CD4-positive, alpha-beta T cell treated with Interleukin-15 for 1 hour (primary cell): ENCODE results near the gene TADA1.
A peak's percentile ranks its signal among the peaks of the same experiment; 100 is the strongest.

Experiments
- DNase-seq: peaks from one replicate; pipeline ENCODE4 v3.0.0-alpha.2; 2020

The TADA1 gene, protein sequence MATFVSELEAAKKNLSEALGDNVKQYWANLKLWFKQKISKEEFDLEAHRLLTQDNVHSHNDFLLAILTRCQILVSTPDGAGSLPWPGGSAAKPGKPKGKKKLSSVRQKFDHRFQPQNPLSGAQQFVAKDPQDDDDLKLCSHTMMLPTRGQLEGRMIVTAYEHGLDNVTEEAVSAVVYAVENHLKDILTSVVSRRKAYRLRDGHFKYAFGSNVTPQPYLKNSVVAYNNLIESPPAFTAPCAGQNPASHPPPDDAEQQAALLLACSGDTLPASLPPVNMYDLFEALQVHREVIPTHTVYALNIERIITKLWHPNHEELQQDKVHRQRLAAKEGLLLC

DNA sequence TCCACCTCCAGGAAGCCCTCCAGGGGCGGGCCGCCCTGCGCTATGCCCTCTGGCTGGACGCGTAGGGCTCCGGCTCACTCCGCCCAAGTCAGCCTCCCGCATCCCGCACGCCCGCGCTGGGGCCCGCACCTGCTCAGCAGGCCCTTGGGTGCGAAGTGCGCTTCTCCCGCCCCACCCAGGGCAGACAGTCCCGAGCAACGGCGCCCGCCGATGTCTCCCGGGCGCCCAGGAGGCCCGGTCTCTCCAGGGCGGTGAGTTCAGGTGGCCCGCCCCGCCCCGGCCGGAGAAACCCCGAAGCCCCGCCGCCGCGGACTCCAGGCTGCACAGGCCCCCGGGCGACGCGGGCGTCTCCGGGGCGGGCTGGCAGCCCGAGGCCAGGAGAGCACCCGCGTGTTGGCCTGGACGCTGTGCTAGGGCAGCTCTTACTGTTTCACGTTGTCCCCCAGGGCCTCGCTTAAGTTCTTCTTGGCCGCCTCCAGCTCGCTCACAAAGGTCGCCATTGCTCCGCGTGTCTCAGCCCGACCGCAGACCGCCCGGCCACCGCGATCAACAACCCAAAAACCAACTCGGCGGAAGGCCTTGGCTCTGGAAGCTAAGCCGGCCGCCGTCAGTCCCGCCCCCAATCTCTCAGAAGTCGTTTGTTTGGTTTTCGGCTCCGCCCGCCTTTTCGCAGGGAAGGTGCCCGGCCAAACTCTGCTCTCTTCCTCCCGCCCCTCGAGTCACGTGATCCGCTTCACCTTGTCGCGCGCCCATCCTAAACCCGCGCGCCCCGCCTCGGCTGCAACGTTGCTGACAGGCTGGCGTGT, at the start of gene TADA1:
TADA1 (minus strand) TSS at position 531 of the 806 bp plus-strand sequence; CDS start at position 500, 31 bp downstream.
- peak; percentile 97 for DNase-seq

DNA sequence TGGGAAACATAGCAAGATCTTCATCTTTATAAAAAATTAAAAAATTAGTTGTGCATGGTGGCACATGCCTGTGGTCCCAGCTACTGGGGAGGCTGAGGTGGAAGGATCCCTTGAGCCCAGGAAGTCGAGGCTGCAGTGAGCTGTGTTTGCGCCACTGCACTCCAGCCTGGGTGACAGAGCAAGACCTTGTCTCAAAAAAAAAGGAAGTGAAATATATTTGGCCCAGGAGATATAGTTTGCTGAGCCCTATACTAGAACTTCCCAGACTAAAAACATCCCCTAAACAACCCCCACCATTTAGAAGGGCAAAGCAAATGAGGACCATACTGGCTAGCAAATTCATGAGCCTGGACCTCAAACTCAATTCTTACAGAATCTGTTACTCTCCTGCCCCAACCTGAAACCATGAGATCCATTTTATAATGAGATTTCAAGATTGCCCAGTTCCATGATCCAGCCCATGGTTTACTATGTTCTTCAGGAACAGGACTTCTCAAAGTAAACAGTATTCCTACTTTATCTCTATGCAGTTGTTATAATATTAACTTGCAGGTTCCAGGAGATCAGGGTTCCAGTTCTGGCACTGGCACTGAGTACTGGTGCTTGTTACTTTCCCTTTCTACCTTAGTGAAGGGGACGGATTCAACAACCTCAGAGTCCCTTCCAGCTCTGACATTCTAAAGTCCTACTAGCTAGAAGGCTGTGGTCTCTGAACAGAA, 48.9 kb upstream of the TADA1 start:
- peak; percentile 20 for DNase-seq

DNA sequence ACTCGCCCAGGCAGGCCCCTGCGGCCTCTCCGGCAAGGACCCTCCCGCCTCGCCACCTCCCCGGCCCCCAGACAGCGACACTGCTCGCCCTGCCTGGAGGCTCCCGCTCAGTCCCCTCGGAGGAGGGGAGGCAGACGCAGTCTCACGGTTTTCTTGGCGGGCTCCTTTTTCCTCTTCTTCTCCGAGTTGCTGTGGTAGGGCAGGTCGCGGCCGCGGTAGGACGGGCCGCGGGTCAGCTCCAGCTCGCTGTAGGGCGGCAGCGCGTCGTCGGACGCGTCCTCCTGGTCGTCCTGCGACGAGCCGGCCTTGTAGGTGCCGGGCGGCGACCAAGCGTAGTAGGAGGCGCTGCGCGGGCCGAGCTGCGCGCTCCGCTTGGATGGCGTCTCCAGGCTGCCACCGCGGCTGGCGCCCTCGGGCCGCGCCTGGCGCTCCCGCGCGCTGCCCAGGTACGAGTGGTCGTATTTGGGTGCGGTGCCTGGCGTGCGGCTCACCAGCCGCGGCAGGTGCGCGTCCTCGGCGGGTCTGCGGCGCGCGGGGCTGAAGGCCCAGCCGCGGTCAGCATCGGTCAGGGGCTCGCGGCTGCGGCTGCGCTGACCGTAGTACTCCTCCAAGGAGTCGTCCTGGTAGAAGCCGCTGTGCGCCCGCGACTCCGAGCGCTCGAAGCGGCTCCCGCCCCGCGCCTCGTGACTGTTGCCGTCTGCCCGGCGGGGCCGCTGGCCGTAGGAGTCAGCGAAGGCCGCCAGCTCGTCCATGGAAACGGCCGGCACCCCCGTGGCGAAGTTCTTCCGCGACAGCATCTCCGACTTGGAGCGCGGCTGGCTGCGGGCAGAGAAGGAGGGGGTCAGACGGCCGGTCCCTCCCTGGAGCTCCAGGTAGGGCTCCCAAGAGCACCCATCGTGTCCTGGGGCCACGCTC, 44.8 kb upstream of the TADA1 start:
- no peak for DNase-seq

DNA sequence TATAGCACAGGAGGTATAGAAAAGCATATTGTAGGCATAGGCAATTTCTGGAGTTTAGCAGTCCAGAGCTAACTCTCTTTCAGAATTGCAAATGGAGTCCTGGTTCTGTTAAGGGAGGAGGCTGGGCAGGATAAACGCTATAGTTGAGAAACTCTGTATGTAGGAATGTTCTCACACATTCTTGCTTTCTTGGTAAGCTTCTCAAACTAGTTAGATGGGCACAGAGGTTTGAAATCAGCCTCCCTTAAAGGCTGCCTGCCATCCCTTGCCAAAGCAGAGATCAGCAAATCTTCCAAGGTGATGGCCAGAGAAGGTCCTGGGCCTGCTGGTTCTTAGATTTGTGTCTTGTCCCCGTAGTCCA, 42.9 kb upstream of the TADA1 start:
- DNase-seq: no peak

DNA sequence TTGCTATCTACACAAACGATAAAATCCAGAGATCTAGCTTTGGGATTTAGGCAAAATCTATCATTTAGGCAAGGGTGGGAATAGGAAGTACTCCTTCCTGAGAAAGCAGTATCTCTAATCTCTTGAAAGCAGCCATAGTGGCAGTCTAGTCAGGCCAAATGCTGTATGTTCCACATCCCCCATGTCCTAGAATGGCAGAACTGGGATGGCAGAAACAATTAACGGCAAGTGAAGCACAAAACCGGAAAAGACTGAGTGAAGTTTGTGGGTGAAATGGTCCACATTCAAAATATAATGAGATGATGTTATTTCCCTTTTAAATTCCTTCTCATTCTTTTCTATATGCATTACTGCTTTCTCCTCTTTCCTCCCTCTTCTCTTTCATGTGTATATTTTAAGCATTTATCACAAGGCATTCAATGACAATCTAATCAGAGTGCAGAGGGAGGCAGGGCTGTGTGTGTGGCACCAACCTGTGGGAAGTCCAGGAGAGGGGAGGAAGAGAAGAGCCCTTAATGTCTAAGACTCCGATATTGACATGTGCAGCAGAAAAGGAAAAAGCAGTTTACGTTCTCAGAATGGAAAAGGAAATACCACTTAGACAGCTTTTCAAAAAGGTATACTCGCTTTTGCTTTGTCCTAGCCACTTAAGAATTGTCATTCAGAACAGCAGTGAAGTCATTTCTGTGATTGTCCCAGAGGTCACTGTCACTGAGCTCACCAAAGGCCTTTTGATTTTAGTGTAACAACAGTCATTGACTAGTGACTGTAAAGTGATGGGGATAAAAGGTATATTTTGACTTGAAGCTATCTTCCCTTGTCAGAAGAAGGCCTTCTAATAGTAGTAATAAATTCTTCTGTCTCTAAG, 42.3 kb upstream of the TADA1 start:
- no peak for DNase-seq

DNA sequence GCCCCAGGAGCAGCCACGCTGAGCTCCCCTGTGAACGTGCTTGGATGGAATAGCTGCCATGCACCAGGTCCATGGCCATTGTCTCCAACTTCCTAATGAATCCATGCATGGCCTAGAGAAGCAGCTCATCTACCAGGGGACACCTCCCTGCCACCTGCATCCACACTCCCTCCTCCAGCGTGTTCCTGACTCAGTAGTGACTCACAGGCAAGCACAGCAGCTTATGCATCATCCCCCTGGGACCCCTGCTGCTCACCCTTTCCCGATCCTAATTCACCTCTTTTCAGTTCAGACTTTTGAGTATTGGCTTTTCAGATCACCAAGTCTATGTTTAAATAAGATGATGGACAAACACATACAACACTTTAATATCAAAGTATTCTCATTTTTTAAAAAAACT, 39.9 kb upstream of the TADA1 start:
- no peak for DNase-seq

DNA sequence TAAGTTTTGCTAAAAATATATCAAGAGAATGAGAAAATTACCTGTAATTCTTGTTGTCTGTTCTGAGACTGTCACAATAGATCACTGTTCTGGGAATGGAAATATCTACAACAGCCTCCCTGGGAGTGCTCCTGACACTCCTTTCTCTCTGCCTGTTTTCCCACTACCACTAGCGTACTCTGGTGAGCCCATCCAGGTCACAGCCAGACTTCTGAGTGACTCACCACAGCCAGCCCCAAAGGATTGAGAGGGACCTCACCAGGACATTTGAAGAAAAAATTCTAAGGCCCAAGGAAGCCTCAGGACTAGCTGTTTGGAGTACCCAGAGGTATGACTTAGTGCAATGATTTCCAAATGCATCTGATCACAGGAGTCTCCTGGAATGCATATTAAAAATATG, 39.0 kb upstream of the TADA1 start:
- no peak for DNase-seq

DNA sequence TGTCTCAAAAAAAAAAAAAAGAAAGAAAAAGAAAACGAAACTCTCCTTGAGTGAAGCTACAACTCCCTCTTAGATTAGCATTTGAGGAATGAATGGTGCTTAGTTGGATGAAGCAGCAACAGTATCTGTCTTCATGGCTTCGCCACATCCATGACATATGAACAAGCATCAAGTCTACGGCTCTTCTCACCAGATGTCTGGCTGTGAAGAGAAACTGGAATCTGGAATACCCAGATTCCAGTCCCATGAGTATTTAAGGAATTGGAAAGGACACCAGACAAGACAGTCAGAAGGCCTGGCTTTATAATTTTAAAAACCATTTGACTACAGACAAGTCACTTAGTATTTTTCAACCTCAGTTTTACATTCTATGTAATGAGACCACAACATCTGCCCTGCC, 38.0 kb upstream of the TADA1 start:
- DNase-seq: no peak

DNA sequence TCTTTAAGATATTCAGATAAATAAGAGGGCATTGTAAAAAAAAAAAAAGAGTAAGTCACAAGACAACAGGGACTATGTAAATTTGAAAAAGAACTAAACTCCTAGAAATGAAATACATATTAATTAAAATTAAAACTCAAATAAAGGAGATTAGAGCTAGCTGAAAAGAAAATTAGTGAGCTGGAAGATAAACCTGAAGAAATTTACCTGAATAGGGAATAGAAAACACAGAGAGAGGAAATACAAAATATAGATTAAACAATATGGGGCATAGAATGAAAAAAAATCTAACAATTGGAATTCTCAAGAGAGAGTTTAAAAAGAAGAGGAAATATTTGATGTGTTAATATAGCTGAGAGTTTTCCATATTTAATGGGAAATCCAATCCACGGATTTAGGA, 35.6 kb upstream of the TADA1 start:
- DNase-seq: no peak

DNA sequence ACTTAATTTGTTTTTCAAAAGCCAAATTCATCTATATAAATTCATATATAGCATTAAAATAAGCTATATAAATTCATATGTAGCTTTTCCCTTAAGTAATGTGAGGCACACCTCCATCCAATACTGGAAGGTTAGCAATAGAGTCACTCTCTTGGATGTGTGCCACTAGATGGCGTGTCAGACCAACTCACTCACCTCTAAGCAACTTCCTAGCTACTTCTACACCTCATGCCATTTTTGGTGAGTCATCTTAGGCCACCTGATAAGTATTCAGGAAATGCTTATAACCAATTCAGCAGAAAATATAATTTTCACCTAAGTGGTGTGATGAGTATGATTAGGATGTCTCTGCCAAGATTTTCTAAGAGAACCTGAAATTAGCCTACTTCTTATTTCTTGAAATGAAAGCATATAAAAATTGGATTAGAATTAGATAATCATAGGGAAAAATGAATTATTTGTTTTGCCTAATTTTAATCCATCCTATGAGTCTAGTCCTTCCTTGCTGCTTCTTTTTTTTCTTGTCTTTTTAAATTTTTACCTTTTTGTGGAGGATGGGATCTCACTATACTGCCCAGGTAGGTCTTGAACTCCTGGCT, 34.4 kb upstream of the TADA1 start:
- peak; percentile 79 for DNase-seq

DNA sequence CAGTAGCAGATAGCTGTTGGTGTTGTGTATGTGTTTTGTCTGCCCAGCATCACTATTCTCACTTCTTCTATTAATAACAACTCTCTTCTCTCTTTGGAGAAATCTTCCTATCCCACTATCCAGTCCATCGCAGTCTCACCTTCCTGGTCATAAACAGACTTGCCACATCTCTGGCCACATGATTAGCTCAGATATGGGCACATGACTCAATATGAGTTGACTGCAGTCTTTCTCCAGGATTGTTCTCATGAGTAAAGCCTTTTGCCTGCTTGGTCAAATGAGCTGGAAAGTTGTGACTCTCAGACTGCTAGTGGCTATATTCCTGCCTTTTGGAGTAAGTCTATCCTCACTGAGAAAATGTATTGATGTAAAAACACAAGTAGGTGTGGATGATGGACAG, 32.9 kb upstream of the TADA1 start:
- no peak for DNase-seq

DNA sequence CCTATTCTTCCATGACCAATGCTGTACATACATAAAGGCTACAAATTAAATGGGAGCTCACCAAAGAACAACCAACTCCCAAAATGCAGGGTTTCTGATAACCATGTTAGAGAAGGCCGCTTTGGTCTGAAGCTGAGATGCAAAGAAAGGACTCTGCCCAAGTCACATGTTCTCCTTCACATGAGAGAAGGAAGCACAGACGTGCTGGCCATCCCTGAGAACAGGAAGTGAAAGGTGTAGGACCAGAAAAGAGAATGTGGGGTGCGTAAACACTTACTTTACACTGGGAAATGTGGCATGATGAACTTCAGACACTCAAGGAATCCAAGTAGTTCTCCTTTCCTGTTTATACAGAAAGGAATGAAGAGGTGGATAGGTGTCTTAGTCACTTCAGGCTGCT, 31.7 kb upstream of the TADA1 start:
- DNase-seq: no peak

DNA sequence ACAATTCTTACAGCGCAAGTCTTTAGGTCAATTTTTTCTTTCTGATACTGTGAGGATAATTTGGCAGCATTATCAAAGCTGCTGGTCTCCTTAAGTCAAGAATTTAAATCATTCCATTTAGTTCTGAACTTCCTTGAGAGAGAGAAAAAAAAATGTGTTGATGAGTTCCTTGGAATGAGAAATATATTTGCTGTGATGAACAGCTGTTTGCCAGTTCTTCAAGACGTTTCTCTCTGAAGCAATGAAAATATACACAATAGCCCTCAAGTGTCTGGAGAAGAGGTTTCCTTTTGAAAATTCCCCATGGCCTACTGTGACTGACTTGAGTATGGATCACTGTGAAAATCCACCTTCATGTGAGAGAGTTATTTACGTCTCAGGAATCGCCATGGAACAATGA, 31.0 kb upstream of the TADA1 start:
- DNase-seq: no peak

DNA sequence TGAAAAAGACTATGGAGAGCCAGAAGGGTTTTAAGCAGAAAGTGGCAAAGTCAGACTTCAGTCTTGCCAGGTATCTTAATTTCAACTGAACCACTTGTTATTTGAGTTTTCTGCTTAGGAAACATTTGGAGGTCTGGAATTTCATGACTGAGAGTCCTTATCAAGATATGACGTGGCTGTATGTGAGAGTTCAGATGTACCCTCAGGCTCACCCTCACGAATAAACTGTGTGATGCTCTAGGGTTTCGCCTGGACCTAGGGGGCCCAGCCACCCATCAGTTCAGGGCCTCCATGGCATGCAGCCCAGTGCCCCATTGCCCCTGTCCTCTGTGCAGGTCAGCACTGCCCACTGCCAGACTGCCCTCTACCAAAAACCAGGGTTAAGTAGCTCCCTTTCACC, 30.6 kb upstream of the TADA1 start:
- no peak for DNase-seq

DNA sequence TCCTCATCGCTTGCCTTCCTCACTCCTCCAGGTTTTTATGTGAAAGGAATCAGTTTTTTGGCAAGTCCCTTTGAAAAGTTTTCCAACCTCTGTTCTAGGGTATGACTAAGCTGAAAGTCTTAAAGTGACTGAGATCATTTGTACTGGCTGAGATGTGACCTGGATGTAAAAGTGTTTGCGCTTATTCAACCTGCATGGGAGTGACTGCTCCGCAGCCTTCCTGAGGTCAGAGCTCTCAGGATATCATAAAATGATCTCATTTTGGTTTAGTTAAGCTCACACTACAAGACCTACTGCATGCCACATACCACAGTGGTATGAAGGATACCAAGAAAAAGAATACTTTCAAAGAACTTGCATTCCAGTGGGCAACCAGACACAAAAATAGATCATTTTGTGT, 29.8 kb upstream of the TADA1 start:
- DNase-seq: no peak

DNA sequence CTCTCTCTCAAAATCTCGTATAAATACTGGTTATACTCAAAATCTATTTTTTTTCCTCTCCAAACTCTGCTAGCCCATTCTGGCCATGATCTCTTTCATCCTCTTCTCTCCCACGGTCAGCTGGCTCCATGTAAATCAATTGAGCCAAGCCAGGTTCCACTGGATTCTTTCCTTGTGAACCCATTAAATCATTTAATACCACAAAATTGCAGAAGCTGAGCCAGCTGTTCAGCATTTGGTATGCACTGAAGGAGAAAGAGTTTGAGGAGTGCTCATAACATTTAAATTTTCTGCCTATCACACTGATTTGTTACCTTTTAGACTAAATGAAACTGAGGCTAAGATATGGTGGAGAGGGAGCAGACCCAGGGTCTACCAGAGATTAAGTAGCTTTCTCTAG, 29.1 kb upstream of the TADA1 start:
- no peak for DNase-seq

DNA sequence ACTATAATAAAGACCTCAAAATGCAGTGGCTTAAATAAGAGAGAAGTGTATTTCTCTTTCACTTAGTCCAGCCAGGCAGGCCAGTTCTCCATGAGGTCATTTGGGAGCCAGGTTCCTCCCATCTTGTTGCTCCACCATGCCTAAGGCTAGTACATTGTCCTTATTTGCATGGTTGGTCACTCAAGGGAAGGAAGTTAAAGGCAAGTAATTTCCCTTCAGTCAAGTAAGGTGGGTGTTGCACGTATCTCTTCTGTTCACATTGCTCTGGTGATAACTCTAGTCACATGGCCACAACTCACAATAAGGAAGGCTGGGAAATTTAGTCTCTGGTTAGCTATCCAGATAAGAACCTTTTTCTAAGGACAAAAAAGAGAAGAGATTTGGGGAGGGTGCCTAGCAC, 27.2 kb upstream of the TADA1 start:
- peak; percentile 21 for DNase-seq

DNA sequence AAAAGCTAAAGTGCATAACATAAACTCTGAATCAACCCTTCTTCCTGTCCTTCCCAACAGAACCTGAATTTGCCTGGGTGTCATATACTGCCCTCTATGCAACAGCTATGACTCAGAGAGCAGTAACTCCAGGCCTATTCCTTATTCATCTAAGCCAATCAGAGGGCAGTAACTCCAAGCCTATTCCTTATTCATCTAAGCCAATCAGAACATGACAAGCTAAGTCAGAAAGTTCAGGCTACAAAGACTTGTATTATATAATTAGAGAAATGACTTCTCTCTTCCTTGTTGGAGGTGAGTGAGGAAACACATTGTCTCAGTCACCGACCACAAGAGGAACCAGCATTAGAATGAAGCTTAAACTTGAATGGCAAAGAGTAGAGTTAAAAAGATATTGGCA, 26.2 kb upstream of the TADA1 start:
- DNase-seq: peak; percentile 36

DNA sequence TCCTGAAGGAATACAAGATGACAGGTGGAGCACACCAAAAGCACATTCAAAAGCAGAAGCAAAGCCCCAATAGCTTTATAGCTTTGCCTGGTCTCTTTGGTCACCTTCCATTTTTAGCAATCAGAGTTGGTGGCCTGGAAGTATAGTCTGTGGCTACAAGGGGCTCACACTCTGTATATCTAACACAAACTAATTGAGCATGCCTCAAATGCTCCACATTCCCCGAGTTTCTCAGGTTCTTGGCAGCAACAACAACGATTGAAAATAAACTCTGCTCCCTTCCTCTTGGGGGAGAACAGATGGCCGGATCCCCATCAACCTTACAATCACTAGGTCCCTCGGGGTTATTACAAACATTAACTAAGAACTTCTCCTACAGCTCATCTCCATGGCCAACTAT, 24.9 kb upstream of the TADA1 start:
- no peak for DNase-seq

DNA sequence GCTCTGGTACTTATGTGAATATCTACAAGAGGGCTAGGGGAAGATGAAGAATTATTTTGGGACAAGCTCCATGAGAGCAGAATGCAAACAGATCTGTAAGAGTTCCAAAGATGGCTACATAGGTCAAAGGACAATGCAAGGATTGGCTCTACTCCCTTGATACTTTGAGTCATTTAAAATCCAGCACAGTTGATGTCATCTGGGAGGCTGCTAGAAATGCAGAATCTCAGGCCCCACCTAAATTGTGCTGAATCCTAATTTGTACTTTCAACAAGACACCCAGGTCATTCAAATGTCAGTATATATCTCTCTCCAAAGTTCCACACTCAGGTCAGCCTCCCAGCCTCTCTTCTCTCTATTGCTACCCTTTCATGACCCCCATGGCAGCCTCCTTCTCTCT, 23.7 kb upstream of the TADA1 start:
- no peak for DNase-seq

DNA sequence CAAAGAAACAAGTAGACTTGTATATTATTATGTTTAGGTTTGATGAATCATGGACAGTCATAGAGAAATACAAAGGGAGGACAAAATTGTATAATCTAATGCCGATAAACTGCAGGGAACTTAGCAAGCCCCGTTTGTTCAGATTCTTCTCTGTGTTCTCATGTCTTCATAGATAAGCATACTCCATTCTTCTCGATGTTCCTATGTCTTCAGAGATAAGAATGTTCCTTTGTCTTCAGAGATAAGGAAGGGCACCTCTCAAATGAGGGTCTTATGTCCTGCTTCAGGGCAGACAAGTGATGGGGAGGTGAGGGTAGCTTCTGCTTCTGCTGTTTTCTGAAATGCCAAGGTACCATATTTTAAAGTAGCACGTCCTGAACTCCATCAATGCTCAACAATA, 19.7 kb upstream of the TADA1 start:
- no peak for DNase-seq
